Stimulated activated CD4-positive, alpha-beta T cell treated with anti-CD3 and anti-CD28 coated beads, Interleukin-15, amount 100 ng/mL, for 1 hour (primary cell): ENCODE measurements around the gene PRRT1B.

Source experiments
- DNase-seq, 2 donors: peaks; one replicate each; pipeline ENCODE4 v3.0.0-alpha.2; 2020; ENCODE audit warnings: low read depth in 1 of 2, low spot score in 1 of 2

Gene PRRT1B

DNA sequence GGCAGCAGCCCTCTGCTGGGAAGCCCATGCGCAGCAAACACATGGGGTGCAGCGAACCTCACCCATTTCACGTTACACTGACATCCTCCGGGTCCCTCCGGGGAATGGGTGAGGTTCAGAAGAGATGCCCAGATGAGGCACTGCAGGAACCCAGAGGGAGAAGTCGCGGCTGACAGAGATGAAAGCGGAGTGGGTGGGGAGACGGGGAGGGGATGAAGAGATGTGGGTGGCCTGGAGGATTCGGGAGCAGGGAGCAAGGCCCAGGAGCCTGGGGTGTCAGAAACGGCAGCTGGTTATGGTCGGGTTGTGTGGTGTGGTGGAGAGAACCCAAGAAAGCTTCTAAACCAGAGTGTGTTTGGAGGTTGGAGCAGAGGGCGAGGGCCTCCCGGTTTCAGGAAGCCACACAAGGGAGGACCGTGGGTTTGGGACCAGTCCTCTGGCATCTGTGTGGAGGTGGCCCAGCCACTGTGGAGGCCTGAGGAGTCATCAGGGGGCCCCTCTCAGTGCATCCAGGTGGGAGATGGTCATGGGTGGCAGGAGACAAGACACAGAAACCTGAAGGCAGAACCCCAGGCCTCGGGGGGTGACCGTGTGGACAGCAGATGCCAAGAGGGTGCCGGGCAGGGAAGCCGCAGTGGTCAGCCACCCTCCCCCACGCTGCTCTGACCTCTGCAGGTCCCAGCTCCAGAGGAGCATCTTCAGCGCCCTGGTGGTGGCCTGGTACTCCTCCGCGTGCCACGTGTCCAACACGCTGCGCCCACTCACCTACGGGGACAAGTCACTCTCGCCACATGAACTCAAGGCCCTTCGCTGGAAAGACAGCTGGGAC lies 22.9 kb upstream of the PRRT1B start:
- no peak for DNase-seq

GRCh38 chr9:131523086-131523388 lies 22.3 kb upstream of the PRRT1B start:
- DNase-seq: no peak

DNA sequence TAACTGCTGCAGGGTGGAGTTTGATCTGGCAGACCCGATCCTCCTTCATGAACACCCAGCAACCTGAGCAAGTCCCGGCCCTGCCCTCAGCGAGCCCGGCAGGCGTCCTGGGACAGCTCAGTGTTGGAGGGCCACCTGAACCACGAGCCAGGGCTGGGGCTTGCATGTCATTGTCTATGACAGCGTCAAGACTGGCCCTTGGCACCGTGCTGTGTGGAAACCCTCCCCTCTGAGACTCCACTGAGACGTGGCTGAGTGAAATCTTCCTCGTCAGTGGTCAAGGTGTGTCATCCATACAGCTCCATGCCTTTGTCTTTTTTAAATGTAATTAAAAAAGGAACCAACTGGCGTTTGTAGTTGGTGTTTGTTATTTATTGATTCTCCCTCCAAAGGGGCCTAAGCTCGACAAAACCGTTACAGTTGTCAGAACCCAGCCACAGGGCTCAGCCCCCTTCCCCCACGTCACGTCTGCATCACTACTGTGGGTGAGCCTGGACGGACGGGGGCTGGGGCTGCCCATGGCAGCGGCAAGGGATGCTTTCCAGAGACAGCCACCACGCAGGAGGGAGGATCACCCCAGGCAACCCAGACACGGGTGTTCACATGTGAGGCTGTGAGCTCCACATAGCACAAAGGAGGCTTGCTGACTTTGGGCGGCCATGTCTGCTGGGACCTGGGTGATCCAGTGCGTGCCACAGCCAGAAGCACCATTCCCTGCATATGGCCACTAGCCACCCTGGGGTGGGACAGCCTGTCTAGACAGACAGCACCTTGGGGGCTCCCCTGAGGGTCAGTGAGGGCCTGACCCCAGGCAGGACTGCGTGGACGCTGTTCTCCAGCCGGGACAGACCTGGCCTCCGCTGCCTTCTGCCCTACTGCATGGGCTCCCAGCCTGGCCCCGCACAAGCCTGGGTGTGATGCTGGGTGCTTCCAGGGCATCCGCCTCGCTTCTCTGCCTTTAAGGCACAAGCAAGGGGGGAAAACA lies 21.6 kb upstream of the PRRT1B start:
- no peak for DNase-seq

- no peak for DNase-seq
These were observed 20.5 kb upstream of the PRRT1B start for GRCh38 chr9:131524665-131525315.

GRCh38 chr9:131525643-131526565 lies 19.4 kb upstream of the PRRT1B start:
- no peak for DNase-seq

- no peak for DNase-seq
These were observed 17.1 kb upstream of the PRRT1B start for GRCh38 chr9:131528186-131528585.

GRCh38 chr9:131528886-131529505 lies 16.3 kb upstream of the PRRT1B start:
- DNase-seq: no peak

DNA sequence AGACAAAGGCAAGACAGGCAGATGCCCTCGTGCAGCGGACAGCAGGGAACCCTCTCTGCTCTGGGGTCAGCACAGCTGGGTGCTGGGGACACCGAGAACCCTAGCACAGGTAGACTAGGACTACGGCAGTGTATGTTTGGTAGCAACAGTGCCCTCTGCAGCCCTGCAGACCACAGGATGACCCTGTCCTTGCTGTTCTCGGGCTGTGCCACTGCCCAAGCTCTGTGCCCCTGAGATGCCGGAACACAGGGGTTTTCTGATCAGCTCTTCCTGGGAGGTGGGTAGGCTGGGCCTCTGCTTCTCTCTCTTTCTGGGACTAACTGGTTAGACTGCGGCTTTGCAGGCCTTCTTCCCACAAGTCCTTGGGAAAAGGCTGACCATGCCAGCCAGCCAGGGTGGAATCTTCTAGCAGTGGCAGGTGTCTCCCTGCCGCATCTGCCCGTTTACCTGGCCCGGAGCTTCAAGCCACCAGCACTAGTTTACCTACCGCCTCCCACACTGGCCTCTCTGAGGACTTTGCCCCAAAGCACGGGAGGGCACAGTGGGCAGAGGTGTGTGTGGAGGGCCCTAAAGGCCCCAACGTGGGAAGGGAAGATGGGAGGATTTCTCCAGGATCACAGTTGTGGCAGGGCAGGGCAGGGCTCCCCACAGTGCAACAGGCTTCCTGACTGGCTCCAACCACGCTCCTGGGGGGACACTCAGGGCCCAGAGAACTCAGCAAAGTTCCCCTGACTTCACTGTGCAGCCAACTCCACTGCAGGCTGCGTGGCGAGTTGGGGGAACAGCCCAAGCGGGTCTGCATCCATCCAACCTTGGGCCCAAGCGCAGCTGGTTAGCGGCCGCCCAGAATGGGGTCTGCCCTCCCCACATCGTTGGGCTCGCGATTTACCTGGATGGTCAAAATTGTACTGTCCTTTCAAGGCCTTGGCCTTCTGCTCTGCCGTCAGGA lies 15.5 kb upstream of the PRRT1B start:
- DNase-seq: no peak

DNA sequence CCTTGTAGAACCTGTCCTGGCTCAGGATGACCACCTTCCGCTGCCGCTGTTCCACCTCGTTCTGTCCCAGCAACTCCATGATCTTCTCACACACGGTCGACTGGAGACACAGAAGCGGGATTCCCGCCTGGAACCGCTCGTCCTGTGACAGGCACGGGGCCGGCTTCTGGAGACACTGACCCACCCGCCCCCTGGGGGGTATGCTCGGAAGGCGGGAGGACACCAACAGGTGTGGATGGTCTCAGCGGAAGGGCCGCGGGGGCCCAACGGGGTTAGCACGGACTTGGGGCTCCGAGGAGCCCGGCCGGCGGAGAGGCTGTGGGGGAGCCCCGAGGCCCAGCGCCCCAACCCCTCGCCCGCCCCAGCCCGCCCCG lies 14.8 kb upstream of the PRRT1B start:
- no peak for DNase-seq

- DNase-seq: peak; percentile 61
These were observed 14.1 kb upstream of the PRRT1B start, which contains the start of gene UCK1 for GRCh38 chr9:131530920-131531832. TSS of gene UCK1 (minus strand) at chr9:131531263. CDS start at chr9:131531174, 89 bp downstream.

DNA sequence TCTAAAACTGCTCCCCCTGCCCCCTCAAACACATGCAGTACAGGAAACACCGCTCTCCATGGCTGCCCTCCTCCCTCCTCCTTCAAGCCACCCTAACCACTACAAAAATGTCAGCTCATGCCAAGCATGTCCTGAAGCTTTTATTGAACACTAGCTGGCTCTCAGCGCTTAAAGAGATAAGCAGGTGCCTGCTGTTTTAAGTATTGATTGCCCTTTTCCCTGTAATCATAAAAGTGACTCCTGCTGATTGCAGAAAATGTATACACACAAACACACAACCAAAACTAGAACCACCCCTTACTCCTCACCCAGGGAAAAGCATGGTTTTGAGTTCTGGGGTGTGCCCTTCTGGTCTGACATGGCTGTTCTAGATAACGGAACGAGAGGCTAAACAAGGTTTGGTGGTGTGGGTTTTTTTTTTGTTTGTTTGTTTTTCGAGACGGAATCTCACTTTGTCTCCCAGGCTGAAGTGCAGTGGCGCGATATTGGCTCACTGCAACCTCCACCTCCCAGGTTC lies 10.5 kb upstream of the PRRT1B start:
- DNase-seq: no peak

DNA sequence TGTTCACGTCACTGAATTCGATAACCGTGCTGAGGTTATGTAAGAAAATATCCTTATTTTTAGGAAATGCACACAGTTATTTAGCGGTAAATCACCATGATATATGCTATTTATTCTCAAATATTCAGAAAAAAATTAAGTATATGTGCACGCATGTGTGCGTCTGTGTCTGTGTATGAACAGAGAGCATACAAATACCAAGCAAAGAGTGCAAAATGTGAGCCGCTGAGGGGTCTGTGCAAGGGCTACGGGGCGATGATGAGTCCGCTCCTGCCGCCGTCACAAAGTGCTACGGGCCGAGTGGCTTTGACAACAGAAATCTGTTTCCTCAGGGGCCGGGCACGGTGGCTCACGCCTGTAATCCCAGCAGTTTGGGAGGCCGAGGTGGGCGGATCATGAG lies 7.4 kb upstream of the PRRT1B start:
- DNase-seq: no peak

DNA sequence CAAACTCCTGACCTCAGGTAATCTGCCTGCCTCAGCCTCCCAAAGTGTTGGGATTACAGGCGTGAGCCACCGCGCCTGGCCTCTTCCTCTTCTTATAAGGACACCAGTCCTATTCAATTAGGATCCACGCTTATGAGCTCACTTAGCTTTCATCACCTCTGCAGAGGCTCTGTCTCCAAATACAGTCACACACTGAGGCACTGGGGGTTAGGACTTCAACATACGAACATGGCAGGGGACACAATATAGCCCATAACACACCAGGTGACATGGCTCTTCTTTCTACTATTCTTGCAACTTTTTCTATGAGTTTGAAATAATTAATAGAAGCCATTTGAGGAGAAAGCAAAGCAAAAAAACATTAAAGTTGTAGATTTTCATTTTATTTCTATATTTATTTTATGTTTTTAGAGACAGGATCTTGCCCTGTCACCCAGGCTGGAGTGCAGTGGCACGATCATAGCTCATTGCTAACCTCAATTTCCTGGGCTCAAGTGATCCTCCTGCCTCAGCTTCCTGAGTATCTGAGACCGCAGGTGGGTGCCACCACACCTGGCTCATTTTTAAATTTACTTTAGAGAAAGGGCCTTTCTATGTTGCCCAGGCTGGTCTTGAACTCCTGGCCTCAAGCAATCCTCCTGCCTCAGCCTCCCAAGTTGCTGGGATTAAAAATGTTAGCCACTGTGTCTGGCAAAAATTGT lies 6.0 kb upstream of the PRRT1B start:
- DNase-seq: no peak

- DNase-seq: no peak
These were observed 2.2 kb upstream of the PRRT1B start for GRCh38 chr9:131543141-131543540.

DNA sequence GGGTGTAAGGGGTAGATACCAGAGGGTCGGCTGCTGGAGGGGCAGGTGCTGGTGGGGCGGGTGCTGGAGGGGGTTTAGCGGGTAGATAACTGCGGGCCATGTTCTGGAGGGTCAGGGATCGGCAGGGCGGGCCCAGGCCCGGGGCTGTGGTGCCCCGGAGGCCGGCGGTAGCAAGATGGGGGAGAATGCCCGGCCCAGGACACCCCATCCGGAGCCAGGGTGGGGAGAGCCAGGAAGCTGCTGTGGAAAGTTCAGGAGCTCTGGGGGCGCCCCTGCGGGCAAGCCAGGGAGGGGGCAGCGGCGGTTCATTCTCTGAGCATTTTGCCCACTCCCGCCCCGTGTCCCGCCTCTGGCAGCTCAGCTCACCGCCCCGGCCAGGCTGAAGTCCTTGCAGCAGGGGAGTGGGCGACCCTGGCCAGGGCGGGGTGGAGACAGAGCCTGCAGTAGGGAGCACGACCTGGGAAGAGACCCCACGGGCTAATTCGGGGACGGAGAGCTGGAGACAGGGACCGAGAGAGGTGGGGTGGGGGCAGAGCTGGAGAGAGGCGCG lies 538 bp downstream of the PRRT1B start:
- DNase-seq: no peak

DNA sequence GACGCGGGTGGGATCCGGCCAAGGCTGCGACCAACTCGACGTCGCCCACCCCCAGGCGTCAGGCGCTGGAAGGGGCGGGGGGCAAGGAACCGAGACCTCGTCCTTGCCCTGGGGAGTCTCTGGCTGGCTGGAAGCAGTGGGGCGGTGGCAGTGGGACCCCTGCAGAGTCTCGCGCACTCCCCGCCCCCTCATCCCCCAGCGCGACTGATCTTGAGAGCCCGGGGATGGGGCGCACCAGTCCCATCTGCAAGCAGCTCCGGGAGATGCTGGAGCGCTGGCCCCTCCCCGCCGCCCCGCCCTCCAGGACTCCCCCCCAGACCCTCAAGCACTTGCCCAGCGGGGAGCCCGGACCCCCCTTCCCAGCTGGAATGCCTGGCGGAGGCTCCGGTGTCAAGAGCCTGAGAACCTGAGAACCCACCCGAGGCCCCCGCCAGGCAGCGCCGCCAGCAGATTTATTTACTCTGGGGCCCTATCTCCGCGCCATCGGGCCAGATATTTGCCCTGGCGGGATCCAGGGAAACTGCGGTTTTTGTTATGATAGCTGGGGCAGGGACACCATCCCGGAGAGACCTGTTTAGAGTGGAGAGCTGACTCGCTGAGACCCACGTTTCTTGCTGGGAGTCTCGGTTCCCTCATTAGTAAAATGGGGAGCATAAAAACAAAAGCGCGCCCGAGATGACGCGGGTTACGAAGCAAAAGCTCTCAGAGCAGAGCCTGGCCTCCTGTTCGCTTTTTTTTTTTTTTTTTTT lies 1.2 kb downstream of the PRRT1B start:
- DNase-seq: no peak
